ENCODE data around the gene TPSD1. TPM values are rescaled to one million over a fixed set of nuclear protein-coding genes. Genes with fewer than 3 reads are reported as not detected.
"Not testable (repeated sequence)": the region's sequence is repeated elsewhere in the genome, so short reads cannot be mapped to it uniquely, and the experiment has no call there.

TPSD1 gene
- polyA plus RNA-seq, 1 donor, result 0.49 TPM

DNA sequence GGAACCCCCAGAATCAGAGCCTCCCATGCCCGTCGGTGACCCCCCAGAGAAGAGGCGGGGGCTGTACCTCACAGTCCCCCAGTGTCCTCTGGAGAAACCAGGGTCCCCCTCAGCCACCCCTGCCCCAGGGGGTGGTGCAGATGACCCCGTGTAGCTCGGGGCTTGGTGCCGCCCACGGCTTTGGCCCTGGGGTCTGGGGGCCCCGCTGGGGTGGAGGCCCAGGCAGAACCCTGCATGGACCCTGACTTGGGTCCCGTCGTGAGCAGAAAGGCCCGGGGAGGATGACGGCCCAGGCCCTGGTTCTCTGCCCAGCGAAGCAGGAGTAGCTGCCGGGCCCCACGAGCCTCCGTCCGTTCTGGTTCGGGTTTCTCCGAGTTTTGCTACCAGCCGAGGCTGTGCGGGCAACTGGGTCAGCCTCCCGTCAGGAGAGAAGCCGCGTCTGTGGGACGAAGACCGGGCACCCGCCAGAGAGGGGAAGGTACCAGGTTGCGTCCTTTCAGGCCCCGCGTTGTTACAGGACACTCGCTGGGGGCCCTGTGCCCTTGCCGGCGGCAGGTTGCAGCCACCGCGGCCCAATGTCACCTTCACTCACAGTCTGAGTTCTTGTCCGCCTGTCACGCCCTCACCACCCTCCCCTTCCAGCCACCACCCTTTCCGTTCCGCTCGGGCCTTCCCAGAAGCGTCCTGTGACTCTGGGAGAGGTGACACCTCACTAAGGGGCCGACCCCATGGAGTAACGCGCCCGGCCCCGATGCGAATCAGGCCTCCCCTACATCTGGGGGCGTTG, 34.8 kb upstream of the TPSD1 start:
- DNase-seq (ENCODE audit: low read depth), result no peak

DNA sequence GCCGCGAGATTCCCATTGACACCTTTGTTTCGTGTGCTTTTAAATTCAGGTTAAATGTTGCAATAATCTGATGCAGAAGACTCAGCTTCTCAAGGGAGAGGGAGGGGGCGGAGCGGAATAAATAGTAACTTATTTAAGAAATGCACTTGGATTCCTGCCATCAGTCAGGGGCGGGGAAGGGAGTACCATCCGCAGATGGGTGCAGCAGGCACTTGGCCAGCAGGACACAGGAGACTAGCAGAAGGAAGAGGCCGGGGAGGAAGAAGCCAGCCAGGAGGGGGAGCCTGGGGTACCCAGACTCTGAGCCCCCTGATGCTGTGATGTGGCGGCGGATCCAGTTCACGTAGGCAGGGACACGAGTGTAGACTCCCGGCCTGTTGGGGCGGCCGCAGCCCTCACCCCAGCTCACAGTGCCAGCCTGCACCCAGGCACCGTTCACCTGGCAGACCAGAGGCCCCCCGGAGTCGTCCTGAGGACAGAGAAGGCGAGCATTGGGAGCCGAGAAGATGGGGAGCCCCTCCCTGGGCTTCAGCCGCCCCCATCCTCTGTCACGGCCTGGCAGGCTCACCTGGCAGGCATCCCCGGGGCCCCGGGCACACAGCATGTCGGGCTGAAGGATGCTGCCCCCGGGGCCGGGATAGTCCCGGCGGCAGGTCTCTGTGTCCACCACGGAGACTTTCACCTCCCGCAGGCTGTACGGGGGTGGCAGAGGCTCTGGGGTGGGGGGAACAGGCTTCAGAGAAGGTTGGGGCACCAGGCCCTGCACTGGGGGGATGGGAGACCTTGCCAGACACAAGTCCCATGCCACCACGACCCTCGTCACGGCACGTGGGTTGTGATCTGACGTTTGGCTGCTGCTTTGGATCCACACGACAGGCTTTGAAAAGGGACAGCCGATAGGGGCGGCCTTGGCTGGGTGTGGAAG, 34.0 kb upstream of the TPSD1 start:
- DNase-seq (ENCODE audit: low read depth), result no peak

DNA sequence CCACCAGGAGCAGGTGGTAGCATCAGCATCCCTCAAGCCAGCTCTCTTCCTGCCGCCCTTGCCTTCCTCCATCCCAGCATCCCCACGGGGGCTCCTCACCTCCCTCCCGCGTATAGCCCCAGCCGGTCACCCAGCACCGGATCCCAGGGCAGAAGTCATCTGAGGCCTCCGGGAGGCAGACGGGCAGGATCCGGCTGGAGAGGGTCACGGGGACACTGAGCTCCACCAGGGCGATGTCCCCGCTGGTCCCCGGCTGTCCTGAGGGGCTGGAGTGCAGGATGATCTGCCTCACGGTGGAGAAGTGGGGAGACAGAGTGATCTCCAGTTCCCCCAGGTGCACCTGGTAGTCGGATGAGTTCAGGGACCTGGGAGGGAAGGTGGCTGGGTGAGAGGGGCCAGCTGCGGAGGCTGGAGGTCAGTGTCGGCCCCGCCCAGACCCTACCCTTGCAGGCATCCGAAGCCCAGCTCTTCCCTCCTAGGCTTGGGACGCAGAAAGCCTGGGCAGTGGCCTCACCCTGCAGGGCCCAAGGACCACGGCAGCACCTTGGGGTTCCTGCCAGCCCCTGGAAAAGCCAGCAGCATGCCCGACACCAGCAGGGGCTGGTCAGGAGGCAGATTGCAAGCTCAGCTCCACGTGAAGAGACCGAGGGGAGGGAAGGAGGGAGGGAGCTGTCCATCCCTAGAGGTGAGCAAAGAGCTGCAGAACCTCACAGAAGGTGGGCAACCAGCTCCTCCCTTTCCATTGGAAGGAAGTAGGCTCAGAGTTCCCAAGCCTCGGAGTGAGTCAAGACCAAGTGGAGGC, 33.1 kb upstream of the TPSD1 start:
- DNase-seq (ENCODE audit: low read depth), result no peak

DNA sequence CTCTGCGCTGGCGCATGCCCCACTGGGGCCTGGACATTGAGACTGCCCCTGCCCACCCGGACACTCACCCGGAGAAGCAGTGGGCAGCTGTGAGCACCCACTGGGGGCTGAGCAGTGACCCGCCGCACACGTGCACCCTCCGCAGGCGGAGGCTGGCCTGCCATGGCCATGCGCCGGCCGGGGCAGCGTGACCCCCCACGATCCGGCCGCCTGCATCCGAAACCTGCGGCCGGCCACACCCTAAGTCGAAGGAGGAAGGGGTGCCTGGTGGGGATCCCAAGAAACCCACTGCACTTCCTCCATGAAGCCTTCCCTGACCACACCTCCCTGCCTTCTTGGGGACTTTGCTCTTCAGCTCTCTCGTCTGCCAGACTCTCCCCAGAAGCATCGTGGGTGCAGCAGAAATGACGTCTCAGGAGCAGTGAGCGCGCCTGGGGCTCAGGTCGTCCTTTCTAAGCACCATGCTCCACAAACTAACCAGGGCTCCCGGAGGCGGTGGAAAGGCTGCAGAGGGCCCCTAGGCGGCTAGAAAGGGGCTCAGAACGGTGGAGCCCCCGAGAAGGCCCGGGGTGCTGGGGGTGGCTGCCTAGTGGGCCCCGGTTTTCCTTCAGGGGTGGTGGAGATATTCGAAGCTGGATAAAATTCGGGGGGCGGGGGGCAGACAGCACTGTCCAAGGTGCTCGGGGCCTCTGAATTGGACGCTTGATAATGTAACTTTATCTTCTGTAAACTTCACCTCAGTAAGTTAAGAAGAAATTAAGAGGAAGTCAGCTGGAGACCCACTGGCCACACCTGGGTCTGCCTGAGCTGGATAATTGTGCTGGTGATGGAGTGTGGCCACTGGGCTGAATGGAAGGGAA, 32.3 kb upstream of the TPSD1 start:
- no peak for DNase-seq (ENCODE audit: low read depth)

DNA sequence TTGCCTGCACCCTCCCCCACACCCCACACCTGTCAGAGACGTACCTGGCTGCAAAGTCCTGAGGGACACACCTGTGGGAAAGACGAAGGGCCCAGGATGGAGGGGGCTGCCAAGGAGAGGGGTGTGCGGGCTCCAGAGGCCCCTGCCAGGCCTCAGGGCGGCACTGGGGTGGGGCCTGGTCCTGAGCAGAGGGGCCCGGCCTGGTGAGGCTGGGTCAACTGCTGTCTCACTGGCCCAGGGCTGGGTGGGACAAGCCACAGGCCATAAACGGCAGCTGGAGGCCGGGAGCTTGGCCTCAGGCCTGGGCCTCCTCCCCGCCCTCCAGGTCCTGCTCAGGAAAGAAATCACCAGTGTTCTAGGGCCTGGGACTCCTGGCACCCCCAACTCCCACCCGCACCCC, 31.3 kb upstream of the TPSD1 start:
- DNase-seq (ENCODE audit: low read depth), result no peak

DNA sequence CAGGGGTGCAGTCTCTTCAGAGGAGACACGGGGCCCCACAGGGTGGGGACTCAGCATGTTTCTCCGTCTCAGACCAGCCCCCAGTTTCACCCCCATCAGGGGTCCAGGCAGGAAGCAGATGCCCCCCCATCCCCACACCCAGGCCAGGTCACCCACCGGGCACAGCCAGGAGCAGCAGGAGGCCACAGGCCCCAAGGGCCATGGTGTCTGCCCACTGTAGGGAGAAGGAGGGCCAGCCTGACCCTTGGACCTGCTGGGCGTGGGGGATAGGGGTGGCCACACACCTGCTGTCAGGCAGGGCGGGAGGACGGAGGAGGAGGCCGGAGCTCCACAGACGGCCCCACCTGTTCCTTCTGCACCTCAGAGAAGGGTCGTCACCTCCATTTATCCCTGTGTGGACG, 30.8 kb upstream of the TPSD1 start, which contains the start of gene TPSG1:
TSS of gene TPSG1 (minus strand) at position 218 of the 401 bp plus-strand sequence. CDS start at position 202, 16 bp downstream.
- no peak for DNase-seq (ENCODE audit: low read depth)

DNA sequence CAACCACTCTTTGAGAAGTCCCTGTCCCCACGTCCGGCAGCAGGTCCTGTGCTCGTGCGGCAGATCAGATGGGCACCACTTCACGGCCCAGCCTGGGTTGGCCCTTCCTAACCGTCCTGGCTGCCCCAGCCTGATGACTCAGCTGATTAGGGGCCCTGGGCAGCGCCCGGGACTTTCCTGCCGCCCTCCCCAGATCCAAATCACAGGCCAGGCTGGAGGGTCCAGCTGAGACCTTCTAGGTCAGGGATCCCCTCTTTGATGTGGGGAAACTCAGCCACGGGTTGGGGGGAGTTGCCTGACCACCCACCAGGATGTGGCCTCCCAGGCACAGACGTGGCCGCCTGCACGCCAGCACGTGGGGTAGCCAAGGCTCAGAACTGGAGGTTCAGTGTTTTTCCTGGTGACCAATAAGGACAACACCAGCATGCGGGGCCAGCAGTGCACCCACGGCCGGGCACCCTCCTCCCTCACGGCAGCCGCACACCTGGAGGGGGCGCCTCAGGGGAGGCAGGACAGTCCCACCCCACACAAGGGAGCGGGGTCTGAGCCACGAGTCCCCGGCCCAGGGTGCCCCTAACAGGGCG, 30.0 kb upstream of the TPSD1 start:
- not testable (repeated sequence) for DNase-seq (ENCODE audit: low read depth)

DNA sequence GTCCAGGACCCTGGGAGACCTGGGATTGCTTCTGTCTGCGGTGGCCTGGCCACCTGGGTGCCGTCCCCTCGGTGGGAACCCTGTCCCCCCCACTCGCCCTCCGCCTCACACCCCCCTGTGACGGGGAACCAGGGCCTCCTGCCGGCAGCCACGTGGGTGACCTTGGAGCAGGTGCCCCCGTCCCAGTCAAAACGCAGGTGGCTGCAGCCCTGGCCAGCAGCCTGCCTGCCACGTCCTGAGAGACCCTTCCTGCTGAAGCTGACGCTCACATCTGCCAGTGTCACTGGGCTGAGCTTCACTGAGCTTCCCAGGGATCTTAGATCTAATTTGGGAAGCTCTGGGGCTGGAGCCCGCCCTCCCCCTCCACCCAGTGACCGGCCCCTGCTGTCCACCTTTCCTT, 29.2 kb upstream of the TPSD1 start:
- not testable (repeated sequence) for DNase-seq (ENCODE audit: low read depth)

DNA sequence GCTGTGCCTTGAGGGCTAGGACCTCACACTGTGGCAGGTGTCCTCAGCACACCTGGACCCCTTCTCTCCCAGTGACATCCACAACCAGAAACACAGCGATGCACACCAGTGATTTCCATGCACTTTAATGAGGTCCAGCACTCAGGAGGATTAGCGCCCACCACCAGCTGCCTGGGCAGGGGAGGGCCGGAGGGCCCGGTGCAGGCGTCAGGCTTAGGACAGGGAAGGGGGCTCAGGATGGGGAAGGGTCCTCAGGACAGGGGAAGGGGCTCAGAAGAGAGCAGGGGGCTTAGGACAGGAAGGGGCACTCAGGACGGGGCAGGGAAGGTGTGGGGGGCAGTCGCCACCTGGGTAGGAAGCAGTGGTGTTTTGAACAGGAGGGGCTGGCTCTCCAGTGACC, 27.6 kb upstream of the TPSD1 start:
- not testable (repeated sequence) for DNase-seq (ENCODE audit: low read depth)

DNA sequence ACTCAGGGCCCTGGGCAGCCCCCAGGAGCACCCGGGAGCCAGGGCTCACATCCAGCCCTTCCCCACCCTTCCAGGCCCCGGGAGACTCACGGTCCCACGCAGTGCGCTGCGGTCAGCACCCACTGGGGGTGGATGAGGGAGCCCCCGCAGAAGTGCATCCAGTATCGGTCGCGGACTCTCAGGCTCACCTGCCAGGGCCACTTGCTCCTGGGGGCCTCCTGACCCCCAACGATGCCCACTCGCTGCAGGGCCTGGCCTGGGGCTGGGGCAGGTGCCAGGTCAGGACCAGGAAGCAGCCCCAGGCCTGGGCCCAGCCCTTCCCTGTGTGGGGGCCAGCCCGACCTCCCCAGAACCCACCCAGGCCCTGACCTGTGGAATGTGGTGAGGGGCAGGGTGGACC, 26.4 kb upstream of the TPSD1 start:
- DNase-seq (ENCODE audit: low read depth), result not testable (repeated sequence)

DNA sequence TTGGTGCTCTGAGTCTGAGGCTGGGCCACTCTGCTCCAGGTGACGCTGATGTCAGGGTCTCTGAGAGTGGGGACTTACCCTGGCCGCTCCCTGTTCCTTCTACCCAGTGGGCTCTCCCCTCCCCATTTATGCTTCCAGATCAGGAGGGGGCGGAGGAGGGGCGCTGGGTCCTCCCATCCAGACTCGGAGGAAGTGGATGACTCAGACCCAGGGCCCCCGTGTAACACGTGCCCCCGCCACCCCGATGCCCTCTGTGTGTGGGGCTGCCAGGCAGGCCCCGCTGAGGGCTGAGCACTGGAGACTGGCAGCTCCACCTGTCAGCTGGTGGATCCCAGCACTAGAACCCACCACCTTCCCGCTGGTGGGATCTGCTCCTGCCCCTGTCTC, 25.8 kb upstream of the TPSD1 start, which contains the start of gene TPSB2:
TSS of gene TPSB2 (minus strand) at position 101 of the 387 bp plus-strand sequence. CDS start 233 bp downstream, outside the sequence.
- not testable (repeated sequence) for DNase-seq (ENCODE audit: low read depth)

DNA sequence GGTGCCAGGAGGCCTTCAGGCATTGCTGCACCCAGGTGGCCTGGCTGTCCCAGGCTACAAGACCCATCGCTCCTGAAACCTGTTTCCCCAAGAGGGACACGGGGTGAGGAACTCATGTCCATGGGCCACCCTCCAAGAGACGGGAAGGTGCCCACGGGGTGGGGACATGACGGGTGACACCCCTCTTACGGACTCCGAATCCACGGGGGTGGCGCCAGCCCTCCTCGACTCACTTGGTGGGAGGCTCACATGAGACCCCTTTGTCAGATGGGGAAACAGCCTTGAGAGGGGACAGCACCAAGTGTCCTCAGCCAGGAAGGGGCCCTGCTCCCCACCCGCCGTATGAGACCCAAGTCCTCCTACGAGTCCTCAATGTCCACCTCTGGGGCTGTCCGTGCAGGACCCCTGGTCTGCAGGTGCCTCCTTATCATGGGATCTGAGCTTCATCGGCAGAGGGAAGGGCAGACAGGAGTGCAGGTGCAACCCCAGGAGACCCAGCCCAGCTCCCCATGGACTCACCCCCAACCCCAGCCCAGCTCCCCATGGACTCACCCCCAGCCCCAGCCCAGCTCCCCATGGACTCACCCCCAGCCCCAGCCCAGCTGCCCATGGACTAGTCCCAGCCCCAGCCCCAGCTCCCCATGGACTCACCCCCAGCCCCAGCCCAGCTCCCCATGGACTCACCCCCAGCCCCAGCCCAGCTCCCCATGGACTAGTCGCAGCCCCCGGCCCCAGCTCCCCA, 25.2 kb upstream of the TPSD1 start:
- DNase-seq (ENCODE audit: low read depth), result not testable (repeated sequence)

DNA sequence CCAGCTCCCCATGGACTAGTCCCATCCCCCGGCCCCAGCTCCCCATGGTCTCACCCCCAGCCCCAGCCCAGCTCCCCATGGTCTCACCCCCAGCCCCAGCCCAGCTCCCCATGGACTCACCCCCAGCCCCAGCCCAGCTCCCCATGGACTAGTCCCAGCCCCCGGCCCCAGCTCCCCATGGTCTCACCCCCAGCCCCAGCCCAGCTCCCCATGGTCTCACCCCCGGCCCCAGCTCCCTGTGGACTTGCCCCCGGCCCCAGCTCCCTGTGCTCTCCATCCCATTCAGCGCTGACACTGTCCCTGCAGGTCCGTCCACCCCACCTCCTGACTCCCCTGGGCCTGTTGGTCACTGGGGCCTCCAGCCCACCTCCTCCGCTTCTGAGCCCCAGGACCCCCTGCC, 24.6 kb upstream of the TPSD1 start:
- DNase-seq (ENCODE audit: low read depth), result not testable (repeated sequence)

DNA sequence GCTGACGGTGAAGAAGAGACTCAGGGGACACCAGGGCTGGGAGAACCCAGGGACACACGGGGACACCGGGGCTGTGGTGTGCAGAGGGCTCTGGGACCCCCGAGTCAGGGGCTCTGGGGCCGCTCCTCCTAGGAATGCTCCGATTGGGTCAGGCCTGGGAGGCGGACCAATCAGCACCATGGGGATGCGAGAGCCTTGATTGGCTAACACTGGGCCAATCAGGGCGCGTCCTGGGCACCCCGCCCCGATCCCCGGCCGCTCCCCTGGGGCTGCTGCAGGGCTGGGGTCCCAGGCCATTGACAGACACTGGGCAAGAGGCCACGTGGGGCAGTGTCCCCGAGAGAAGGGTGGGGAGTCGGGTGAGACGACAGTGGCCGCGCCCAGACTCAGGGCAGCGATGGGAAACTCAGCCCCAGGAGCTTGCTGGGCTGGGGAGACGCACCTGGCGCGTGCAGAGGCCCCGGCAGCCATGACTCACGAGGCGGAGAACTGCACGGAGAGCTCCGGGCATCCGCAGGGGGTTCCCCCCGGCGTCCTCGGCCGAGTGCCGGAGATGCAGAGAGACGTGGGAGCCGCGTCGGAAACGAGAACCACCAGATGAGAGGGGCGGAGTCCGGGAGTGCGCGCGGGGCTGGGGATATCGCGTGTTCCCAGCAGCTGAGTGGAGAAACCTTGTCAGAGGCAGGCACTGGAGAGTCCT, 23.7 kb upstream of the TPSD1 start:
- DNase-seq (ENCODE audit: low read depth), result not testable (repeated sequence)

DNA sequence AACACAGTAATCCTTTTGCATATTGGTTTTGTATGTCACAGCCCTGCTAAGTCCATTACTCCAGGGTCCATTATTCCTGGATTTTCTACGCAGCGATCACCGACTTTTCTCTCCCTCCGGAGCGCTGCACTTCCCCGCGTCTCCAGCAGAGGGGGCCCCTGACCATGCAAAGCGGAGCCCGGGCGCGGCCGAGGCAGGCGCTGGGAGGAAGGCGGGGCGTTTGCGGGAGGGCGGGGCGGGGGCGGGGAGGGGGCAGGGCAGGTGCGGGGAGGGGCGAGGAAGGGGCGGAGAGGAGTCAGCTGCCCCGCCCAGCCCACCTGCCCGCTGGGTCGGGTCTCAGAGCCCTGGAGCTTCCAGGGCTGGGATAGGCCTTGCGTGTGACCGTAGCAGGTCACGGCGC, 19.2 kb upstream of the TPSD1 start:
- not testable (repeated sequence) for DNase-seq (ENCODE audit: low read depth)

DNA sequence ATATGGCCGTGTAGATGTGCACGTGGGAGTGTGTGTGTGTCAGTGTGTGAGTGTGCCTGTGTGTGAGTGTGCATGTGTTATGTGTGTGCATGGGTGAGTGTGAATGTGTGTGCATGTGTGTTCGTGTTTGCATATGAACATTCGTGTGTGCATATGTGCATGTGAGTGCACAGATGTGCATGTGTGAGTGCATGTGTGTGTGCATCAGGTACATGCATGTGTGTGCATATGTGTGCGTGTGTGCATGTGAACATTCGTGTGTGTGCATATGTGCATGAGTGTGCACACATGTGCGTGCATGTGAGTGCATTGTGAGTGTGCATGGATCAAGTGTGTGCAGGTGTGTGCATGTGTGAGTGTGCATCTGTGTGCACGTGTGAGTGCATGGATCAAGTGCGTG, 17.9 kb upstream of the TPSD1 start:
- no peak for DNase-seq (ENCODE audit: low read depth)

DNA sequence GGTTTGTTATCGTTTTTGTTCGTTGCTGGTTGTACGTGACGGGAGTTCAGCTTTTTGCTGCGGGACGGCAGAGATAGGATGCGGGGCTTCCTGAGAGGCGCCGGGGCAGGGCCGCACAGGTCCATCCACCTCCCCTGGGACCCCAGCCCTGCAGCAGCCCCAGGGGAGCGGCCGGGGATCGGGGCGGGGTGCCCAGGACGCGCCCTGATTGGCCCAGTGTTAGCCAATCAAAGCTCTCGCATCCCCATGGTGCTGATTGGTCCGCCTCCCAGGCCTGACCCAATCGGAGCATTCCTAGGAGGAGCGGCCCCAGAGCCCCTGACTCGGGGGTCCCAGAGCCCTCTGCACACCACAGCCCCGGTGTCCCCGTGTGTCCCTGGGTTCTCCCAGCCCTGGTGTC, 17.0 kb upstream of the TPSD1 start:
- DNase-seq (ENCODE audit: low read depth), result not testable (repeated sequence)

DNA sequence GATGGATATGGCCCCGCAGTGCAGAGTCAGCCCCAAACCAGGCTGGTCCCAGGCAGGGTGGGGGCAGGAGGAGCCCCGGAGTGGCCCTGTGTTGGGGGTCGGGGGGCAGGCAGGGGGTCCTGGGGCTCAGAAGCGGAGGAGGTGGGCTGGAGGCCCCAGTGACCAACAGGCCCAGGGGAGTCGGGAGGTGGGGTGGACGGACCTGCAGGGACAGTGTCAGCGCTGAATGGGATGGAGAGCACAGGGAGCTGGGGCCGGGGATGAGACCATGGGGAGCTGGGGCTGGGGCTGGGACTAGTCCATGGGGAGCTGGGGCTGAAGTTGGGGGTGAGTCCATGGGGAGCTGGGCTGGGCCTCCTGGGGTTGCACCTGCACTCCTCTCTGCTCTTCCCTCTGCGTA, 16.3 kb upstream of the TPSD1 start:
- DNase-seq (ENCODE audit: low read depth), result not testable (repeated sequence)

DNA sequence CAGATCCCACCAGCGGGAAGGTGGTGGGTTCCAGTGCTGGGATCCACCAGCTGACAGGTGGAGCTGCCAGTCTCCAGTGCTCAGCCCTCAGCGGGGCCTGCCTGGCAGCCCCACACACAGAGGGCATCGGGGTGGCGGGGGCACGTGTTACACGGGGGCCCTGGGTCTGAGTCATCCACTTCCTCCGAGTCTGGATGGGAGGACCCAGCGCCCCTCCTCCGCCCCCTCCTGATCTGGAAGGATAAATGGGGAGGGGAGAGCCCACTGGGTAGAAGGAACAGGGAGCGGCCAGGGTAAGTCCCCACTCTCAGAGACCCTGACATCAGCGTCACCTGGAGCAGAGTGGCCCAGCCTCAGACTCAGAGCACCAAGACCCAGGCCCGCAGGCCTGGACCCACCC, 15.4 kb upstream of the TPSD1 start, which contains the start of gene TPSAB1:
TSS of gene TPSAB1 (plus strand) at position 270 of the 400 bp plus-strand sequence. CDS start 234 bp downstream, outside the sequence.
- DNase-seq (ENCODE audit: low read depth), result not testable (repeated sequence)

Data from forelimb muscle (tissue), 1 donor.